A549 (cell line): ENCODE measurements around the gene IMPG1.

Source experiments
- BHLHE40 ChIP-seq: IDR thresholded peaks from 2 replicates; pipeline ENCODE4 v1.6.1; 2012; ENCODE audit warnings: low read depth, low read length, inconsistent platforms
- CTCF ChIP-seq: fragments of >200 bp; sonication (Bioruptor Twin); formaldehyde crosslinking; IDR thresholded peaks from 3 replicates; pipeline ENCODE4 v1.5.1; 2016
- MAFK ChIP-seq: fragments of 450-650 bp; IDR thresholded peaks from 2 replicates; pipeline ENCODE4 v1.6.1; 2014; ENCODE audit not compliant: partially characterized antibody
- POLR2AphosphoS2 ChIP-seq: conservative IDR thresholded peaks from 2 replicates; pipeline ENCODE4 v1.6.1; 2012; ENCODE audit warnings: low read length, improper control_type of control experiment, inconsistent platforms
- REST ChIP-seq: fragments of 200-600 bp; sonication (generic); IDR thresholded peaks from 2 replicates; pipeline ENCODE4 v1.6.1; 2016; ENCODE audit warnings: antibody characterized with exemption, mild to moderate bottlenecking, moderate library complexity
- RNF2 ChIP-seq: fragments of 200-600 bp; sonication (generic); IDR thresholded peaks from 2 replicates; pipeline ENCODE4 v1.6.1; 2016; ENCODE audit warnings: low read depth, mild to moderate bottlenecking, antibody characterized with exemption, moderate library complexity, borderline replicate concordance

GRCh38 chr6:75986935-75987334, 85.5 kb downstream of the IMPG1 start:
- TF ChIP-seq POLR2AphosphoS2 (no peak), MAFK (no peak), CTCF (no peak), BHLHE40 (no peak), RNF2 (no peak), REST (no peak)
